Muscle of back (tissue), 11 donors: Measurements from ENCODE around the gene ZNF263. TPM values are rescaled to one million over a fixed set of nuclear protein-coding genes. Genes with fewer than 3 reads are reported as not detected.

Experiments used
- DNase-seq, 3 donors: peaks; one replicate each; pipeline versions ENCODE4 v3.0.0 to v3.0.0-alpha.2; 2013
- polyA plus RNA-seq, 10 donors: library from polyadenylated mRNA; unstranded; fragments of 120-200 nt; gene quantifications; one replicate each; pipeline ENCODE4 v1.2.1, GENCODE V29; 2013; ENCODE audit not compliant: insufficient read length in 10 of 10

The ZNF263 gene
- polyA plus RNA-seq, 10 donors = 22.9 to 34.2 (median 27.5) TPM

GRCh38 chr16:3311496-3311895 is 28.2 kb downstream of the ZNF263 start:
- no peak for DNase-seq

GRCh38 chr16:3317315-3317999 is 34.2 kb downstream of the ZNF263 start:
- no peak for DNase-seq

DNA sequence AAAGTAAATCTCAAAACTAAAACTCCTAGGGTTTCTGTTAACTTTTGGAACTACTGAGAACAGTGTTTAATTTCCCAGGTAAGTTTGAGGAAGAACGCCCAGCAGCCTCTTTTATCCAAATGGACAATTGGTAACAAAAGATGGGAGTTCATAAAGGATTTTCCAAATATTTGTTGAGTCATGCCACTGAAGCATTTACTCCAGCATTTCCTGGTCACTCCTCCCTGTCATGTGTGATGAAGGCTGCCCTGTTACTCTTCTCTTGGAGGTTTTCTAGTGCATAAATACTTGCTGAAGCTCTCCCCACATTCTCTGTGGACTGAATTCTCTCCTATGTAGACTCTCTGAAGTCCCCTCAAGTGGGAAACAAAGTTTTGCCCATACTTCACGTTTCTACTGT is 38.5 kb downstream of the ZNF263 start:
- no peak for DNase-seq

GRCh38 chr16:3327514-3327913 is 44.2 kb downstream of the ZNF263 start:
- DNase-seq = no peak

GRCh38 chr16:3328104-3328503 is 44.8 kb downstream of the ZNF263 start:
- no peak for DNase-seq

GRCh38 chr16:3328643-3329042 is 45.4 kb downstream of the ZNF263 start:
- DNase-seq = no peak

Other genes with a start within 250 kb of the ZNF263 start
- under 1 TPM in 6 of 10 donors, not detected in 4; 0.07 to 0.82 (median 0.11) TPM for gene BICDL2, start 246.5 kb upstream of the ZNF263 start, polyA plus RNA-seq
- 1 to 10 TPM; 1.1 to 3.0 (median 1.8) TPM for gene MMP25, start 236.9 kb upstream of the ZNF263 start, polyA plus RNA-seq
- 100 to 1,000 TPM in 6 of 10 donors, 10 to 100 TPM in 4; 43.8 to 181 (median 123) TPM for gene IL32, start 217.9 kb upstream of the ZNF263 start, polyA plus RNA-seq
- under 1 TPM in 8 of 10 donors, not detected in 2; 0.13 to 0.53 (median 0.20) TPM for gene ZSCAN10, start 184.2 kb upstream of the ZNF263 start, polyA plus RNA-seq
- gene ZNF205, start 170.9 kb upstream of the ZNF263 start, polyA plus RNA-seq = 10 to 100 TPM in 7 of 10 donors, 1 to 10 TPM in 3; 7.5 to 14.6 (median 11.7) TPM
- gene ZNF213, start 148.5 kb upstream of the ZNF263 start, polyA plus RNA-seq = 10 to 100 TPM in 5 of 10 donors, 1 to 10 TPM in 5; 8.1 to 11.6 (median 10.0) TPM
- gene OR1F1, start 95.3 kb upstream of the ZNF263 start, polyA plus RNA-seq = not detected
- 1 to 10 TPM; 5.1 to 9.2 (median 6.7) TPM for gene ZNF200, start 48.3 kb upstream of the ZNF263 start, polyA plus RNA-seq
- gene MEFV, start 26.9 kb upstream of the ZNF263 start, polyA plus RNA-seq = under 1 TPM; 0.09 to 0.65 (median 0.24) TPM
- gene TIGD7, start 21.9 kb downstream of the ZNF263 start, polyA plus RNA-seq = 10 to 100 TPM in 1 of 10 donors, 1 to 10 TPM in 9; 7.2 to 11.6 (median 8.4) TPM
- 10 to 100 TPM; 19.4 to 37.1 (median 26.7) TPM for gene ZNF75A, start 22.0 kb downstream of the ZNF263 start, polyA plus RNA-seq
- gene OR2C1, start 72.4 kb downstream of the ZNF263 start, polyA plus RNA-seq = under 1 TPM in 8 of 10 donors, not detected in 2; 0.20 to 0.50 (median 0.24) TPM
- gene ZSCAN32, start 117.5 kb downstream of the ZNF263 start, polyA plus RNA-seq = 10 to 100 TPM in 6 of 10 donors, 1 to 10 TPM in 4; 4.6 to 13.8 (median 10.9) TPM
- 1 to 10 TPM; 6.8 to 9.6 (median 8.5) TPM for gene ZNF174, start 117.7 kb downstream of the ZNF263 start, polyA plus RNA-seq
- gene ZNF597, start 160.0 kb downstream of the ZNF263 start, polyA plus RNA-seq = 1 to 10 TPM; 1.4 to 2.7 (median 2.3) TPM
- gene NAA60, start 160.2 kb downstream of the ZNF263 start, polyA plus RNA-seq = 10 to 100 TPM; 27.3 to 36.3 (median 31.1) TPM
- not detected for gene C16orf90, start 212.0 kb downstream of the ZNF263 start, polyA plus RNA-seq
- gene CLUAP1, start 217.5 kb downstream of the ZNF263 start, polyA plus RNA-seq = 10 to 100 TPM; 14.8 to 30.1 (median 19.5) TPM